ENCODE results near the gene LSM2.

- no peak for TF ChIP-seq CTCF (optimal IDR thresholded peaks at IDR 0.05 in 1 of 3, IDR thresholded peaks at IDR 0.05 in 1 of 3, conservative IDR thresholded peaks at IDR 0.05 in 1 of 3; ENCODE audit: extremely low read depth in 1 of 3, insufficient read depth in 2 of 3, low read length in 3 of 3)
- no peak for TF ChIP-seq EZH2 (IDR thresholded peaks at IDR 0.05; ENCODE audit: low read length)
These were observed 45.4 kb downstream of the LSM2 start for GRCh38 chr6:31761343-31761742.
